Measurements from ENCODE around the gene CCDC27. TPM values are rescaled to one million over a fixed set of nuclear protein-coding genes. Genes with fewer than 3 reads are reported as not detected.

Gene CCDC27
- total RNA-seq, result not detected in 2 replicates

GRCh38 chr1:3752400-3752945 lies at the start of gene CCDC27:
Gene CCDC27 (plus strand): TSS chr1:3752450. CDS start chr1:3752482, 32 bp downstream.

GRCh38 chr1:3772715-3773571 lies 20.7 kb downstream of the CCDC27 start, which contains the start of gene SMIM1:
Gene SMIM1 (plus strand): TSS chr1:3772749. CDS start chr1:3775374, 2,625 bp downstream.

GRCh38 chr1:3796215-3797061 lies 44.2 kb downstream of the CCDC27 start, which contains the start of gene LRRC47:
Gene LRRC47 (minus strand): TSS chr1:3796498. CDS start chr1:3796476, 22 bp downstream.

Other genes with a start within 250 kb of the CCDC27 start
- gene MEGF6, start 140.9 kb upstream of the CCDC27 start, total RNA-seq, result 87.9 and 91.8 TPM in 2 replicates
- gene TPRG1L, start 127.4 kb upstream of the CCDC27 start, total RNA-seq, result 34.6 and 36.2 TPM in 2 replicates
- 14.1 and 21.5 TPM in 2 replicates for gene WRAP73, start 102.3 kb upstream of the CCDC27 start, total RNA-seq
- gene TP73, start 99.9 kb upstream of the CCDC27 start, total RNA-seq, result 0.07 TPM in 1 of 2 replicates, not detected in the other
- 0.78 and 1.3 TPM in 2 replicates for gene SMIM1, start 20.3 kb downstream of the CCDC27 start, total RNA-seq
- gene LRRC47, start 44.0 kb downstream of the CCDC27 start, total RNA-seq, result 26.8 and 33.9 TPM in 2 replicates
- gene CEP104, start 104.8 kb downstream of the CCDC27 start, total RNA-seq, result 42.4 and 44.6 TPM in 2 replicates
- 6.3 and 7.5 TPM in 2 replicates for gene DFFB, start 105.0 kb downstream of the CCDC27 start, total RNA-seq
- gene C1orf174, start 147.8 kb downstream of the CCDC27 start, total RNA-seq, result 23.9 and 25.4 TPM in 2 replicates